HepG2 (cell line): Measurements from ENCODE around the gene ZSCAN21. TPM values are rescaled to one million over a fixed set of nuclear protein-coding genes. Genes with fewer than 3 reads are reported as not detected.

Source experiments
- ARHGAP35 ChIP-seq: sonication (generic); formaldehyde crosslinking; IDR thresholded peaks from 2 replicates; pipeline ENCODE4 v1.9.0; 2022; ENCODE audit warnings: mild to moderate bottlenecking, inconsistent platforms, moderate library complexity, missing genetic modification reagents, borderline replicate concordance
- BCLAF1 ChIP-seq: fragments of 450-650 bp; IDR thresholded peaks from 2 replicates; pipeline ENCODE4 v1.6.1; 2017; ENCODE audit warnings: mild to moderate bottlenecking
- EEA1 ChIP-seq: sonication (generic); formaldehyde crosslinking; IDR thresholded peaks from 2 replicates; pipeline ENCODE4 v1.5.1; 2020; ENCODE audit warnings: mild to moderate bottlenecking, missing genetic modification reagents, borderline replicate concordance
- FOSL2 ChIP-seq: sonication (generic); formaldehyde crosslinking; IDR thresholded peaks from 2 replicates; pipeline ENCODE4 v1.4.0; 2020; ENCODE audit warnings: missing genetic modification reagents
- FOXA3 ChIP-seq: IDR thresholded peaks from 2 replicates; pipeline ENCODE4 v1.6.1; 2016; ENCODE audit warnings: missing genetic modification reagents, missing compliant biosample characterization
- FOXM1 ChIP-seq: sonication (generic); formaldehyde crosslinking; IDR thresholded peaks from 2 replicates; pipeline ENCODE4 v1.5.0; 2020; ENCODE audit warnings: missing genetic modification reagents
- HNF4G ChIP-seq, 2 experiments: sonication (generic) in 1 of 2; formaldehyde crosslinking in 1 of 2; IDR thresholded peaks; 2 replicates each; pipeline versions ENCODE4 v1.4.0 to v1.6.1; 2011 to 2020; ENCODE audit warnings: borderline replicate concordance in 2 of 2, low read depth in 2 of 2, mild to moderate bottlenecking in 2 of 2, low read length in 1 of 2, missing genetic modification reagents in 1 of 2, moderate library complexity in 1 of 2
- KDM1A ChIP-seq: IDR thresholded peaks from 2 replicates; pipeline ENCODE4 v1.6.1; 2016; ENCODE audit warnings: missing compliant biosample characterization
- MTA1 ChIP-seq: sonication (generic); formaldehyde crosslinking; IDR thresholded peaks from 2 replicates; pipeline ENCODE4 v1.4.0; 2020; ENCODE audit warnings: missing genetic modification reagents, mild to moderate bottlenecking, borderline replicate concordance
- NFE2 ChIP-seq: sonication (generic); formaldehyde crosslinking; IDR thresholded peaks from 2 replicates; pipeline ENCODE4 v1.4.0; 2020; ENCODE audit warnings: missing genetic modification reagents
- PRPF4 ChIP-seq: fragments of 200-400 bp; formaldehyde crosslinking; IDR thresholded peaks from 2 replicates; pipeline ENCODE4 v1.6.1; 2016; ENCODE audit warnings: low read length, low read depth; ENCODE audit not compliant: poor library complexity, severe bottlenecking
- RBM39 ChIP-seq: fragments of 200-400 bp; formaldehyde crosslinking; IDR thresholded peaks from one replicate; pipeline ENCODE4 v1.6.1; 2018; ENCODE audit warnings: antibody characterized with exemption, mild to moderate bottlenecking, low read depth, low read length; ENCODE audit not compliant: poor library complexity, severe bottlenecking
- SYNCRIP ChIP-seq: fragments of 200-400 bp; formaldehyde crosslinking; IDR thresholded peaks from 2 replicates; pipeline ENCODE4 v1.6.1; 2018; ENCODE audit warnings: mild to moderate bottlenecking, low read depth, low read length; ENCODE audit not compliant: insufficient read depth
- TAF1 ChIP-seq: sonication (generic); formaldehyde crosslinking; IDR thresholded peaks from 2 replicates; pipeline ENCODE4 v1.4.0; 2020; ENCODE audit warnings: missing genetic modification reagents
- TARDBP ChIP-seq: sonication (generic); formaldehyde crosslinking; IDR thresholded peaks from 2 replicates; pipeline ENCODE4 v1.8.0; 2022; ENCODE audit warnings: mild to moderate bottlenecking, missing genetic modification reagents
- TCF7 ChIP-seq: sonication (generic); IDR thresholded peaks from 2 replicates; pipeline ENCODE4 v1.6.1; 2016; ENCODE audit warnings: antibody characterized with exemption, low read depth
- TSC22D2 ChIP-seq: sonication (generic); formaldehyde crosslinking; IDR thresholded peaks from 2 replicates; pipeline ENCODE4 v1.5.1; 2020; ENCODE audit warnings: missing genetic modification reagents, mild to moderate bottlenecking, borderline replicate concordance
- ZNF333 ChIP-seq: sonication (generic); formaldehyde crosslinking; IDR thresholded peaks from 2 replicates; pipeline ENCODE4 v1.4.0; 2020; ENCODE audit warnings: mild to moderate bottlenecking, missing genetic modification reagents, borderline replicate concordance
- ZNF337 ChIP-seq: sonication (generic); formaldehyde crosslinking; IDR thresholded peaks from 2 replicates; pipeline ENCODE4 v1.5.1; 2020; ENCODE audit warnings: missing genetic modification reagents, low read depth, mild to moderate bottlenecking, borderline replicate concordance
- ZNF766 ChIP-seq: sonication (generic); formaldehyde crosslinking; IDR thresholded peaks from 2 replicates; pipeline ENCODE4 v1.5.0; 2020; ENCODE audit warnings: missing genetic modification reagents, borderline replicate concordance
- ZNF784 ChIP-seq: sonication (generic); formaldehyde crosslinking; IDR thresholded peaks from 2 replicates; pipeline ENCODE4 v1.5.1; 2020; ENCODE audit warnings: missing genetic modification reagents, mild to moderate bottlenecking, borderline replicate concordance
- polyA plus RNA-seq, 8 experiments: library from polyadenylated mRNA; depleted of rRNA in 3 of 8; stranded (reverse) in 7 of 8; unstranded in 1 of 8; fragments of >200 nt; fragmentation: Illumina TruSeq in 4 of 8; extraction: Trizol in 4 of 8; gene quantifications; 2 replicates each; pipeline versions ENCODE4 v1.2.1 to v1.2.3, GENCODE V29; 2011 to 2016; ENCODE audit warnings: low read depth in 4 of 8, missing spikeins in 1 of 8, mixed read lengths in 1 of 8; ENCODE audit not compliant: insufficient read depth in 1 of 8
- total RNA-seq, 5 experiments: library from RNA; depleted of rRNA; stranded (reverse); fragments of >200 nt; fragmentation: Illumina TruSeq; extraction: Trizol; gene quantifications; 2 replicates each; pipeline ENCODE4 v1.2.3, GENCODE V29; 2016; ENCODE audit warnings: low read depth in 1 of 5
- TF ChIP-seq, protein P1 (sequence below): sonication (generic); formaldehyde crosslinking; conservative IDR thresholded peaks from 2 replicates; pipeline ENCODE4 v1.4.0; 2020; ENCODE audit warnings: missing genetic modification reagents

ZSCAN21 gene
- total and polyA plus RNA-seq, 2 of the 13 experiments (the other 11 are each of a cell fraction or from before 2014, with no cell fraction given): 7.0 to 10.0 TPM

DNA sequence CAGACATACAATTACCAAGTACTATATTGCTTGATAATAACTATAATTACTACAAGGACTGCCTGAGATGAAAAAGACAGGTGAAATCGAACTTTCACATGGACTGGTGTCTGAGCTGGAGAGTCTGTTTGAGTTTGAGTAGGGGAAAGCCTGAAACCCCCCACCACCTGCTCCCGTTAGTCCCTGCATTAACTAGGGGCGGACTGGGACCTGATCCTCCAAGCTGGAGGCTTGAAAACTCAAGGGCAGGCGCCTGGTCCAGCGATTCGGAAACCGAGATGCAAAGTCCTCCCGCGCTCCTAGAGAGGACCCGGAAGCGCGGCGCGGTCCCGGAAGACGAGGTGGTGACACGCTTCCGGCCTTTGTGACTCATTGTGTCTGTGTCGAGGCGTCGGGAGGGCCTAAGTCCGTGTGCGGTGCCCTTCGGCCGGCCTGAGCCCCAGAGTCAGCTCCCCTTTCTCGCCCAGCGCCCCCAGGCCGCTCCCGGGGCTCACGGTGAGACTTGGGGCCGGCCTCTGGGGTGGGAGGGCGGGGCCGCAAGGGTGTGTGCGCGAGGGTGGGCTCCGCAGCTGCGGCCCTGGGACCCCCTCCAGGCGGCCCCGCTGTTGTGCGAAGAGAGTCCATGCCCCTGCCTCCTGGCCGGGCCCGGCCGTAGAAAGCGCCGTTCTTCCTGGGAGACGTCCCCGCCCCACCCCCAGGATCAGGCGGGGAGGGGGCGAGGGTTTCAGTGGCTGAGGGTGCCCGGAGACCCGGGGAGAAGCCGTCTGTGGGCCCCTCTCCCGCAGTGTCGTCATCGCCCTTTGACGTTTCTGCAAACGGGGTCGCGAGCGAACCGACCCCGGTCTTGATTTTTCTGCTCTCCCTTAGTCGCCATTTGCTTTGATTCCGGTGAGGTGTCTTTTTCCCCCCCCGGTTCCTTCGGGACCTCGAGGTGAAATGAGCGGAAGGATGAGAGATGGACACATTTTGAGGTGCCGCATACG, 34.1 kb upstream of the ZSCAN21 start, which contains the start of gene ZKSCAN1 (continued):
- TF ChIP-seq TSC22D2 (CRISPR knock-in tag) (no peak), FOXM1 (CRISPR knock-in tag) (no peak), BCLAF1 (no peak), FOXA3 (CRISPR knock-in tag) (peak; percentile 53), ARHGAP35 (CRISPR knock-in tag) (no peak; the same call in 1 of the 2 replicates), FOSL2 (CRISPR knock-in tag) (peak; percentile 97), ZNF784 (CRISPR knock-in tag) (no peak), EEA1 (CRISPR knock-in tag) (no peak), MTA1 (CRISPR knock-in tag) (no peak; the same call in 1 of the 2 replicates), RBM39 (peak; percentile 86), NFE2 (CRISPR knock-in tag) (no peak), ZNF337 (CRISPR knock-in tag) (no peak), PRPF4 (no peak), SYNCRIP (no peak), HNF4G (IDR thresholded peaks at IDR 0.05; ENCODE audit: borderline replicate concordance, low read depth, low read length) (peak; percentile 22; the same call in 1 of the 2 replicates), HNF4G (CRISPR knock-in tag; IDR thresholded peaks at IDR 0.05; ENCODE audit: borderline replicate concordance, low read depth) (peak; percentile 53; the same call in 1 of the 2 replicates), KDM1A (CRISPR knock-in tag) (no peak), TAF1 (CRISPR knock-in tag) (peak; percentile 99), ZNF766 (CRISPR knock-in tag) (no peak), TCF7 (no peak), ZNF333 (CRISPR knock-in tag) (no peak), TARDBP (CRISPR knock-in tag) (peak; percentile 80)
- TF ChIP-seq, protein P1, sequence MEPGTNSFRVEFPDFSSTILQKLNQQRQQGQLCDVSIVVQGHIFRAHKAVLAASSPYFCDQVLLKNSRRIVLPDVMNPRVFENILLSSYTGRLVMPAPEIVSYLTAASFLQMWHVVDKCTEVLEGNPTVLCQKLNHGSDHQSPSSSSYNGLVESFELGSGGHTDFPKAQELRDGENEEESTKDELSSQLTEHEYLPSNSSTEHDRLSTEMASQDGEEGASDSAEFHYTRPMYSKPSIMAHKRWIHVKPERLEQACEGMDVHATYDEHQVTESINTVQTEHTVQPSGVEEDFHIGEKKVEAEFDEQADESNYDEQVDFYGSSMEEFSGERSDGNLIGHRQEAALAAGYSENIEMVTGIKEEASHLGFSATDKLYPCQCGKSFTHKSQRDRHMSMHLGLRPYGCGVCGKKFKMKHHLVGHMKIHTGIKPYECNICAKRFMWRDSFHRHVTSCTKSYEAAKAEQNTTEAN (CRISPR knock-in tag): 0 out of 2 replicates have a peak, but pooled peaks have one; percentile 52
